ENCODE results near the gene GSTM2. TPM values are rescaled to one million over a fixed set of nuclear protein-coding genes. Genes with fewer than 3 reads are reported as not detected.
"Not testable (repeated sequence)": the region's sequence is repeated elsewhere in the genome, so short reads cannot be mapped to it uniquely, and the experiment has no call there.

GSTM2 gene
- total RNA-seq, 4 donors from 2014 or later, result 32.1 to 154 (median 72.1) TPM

DNA sequence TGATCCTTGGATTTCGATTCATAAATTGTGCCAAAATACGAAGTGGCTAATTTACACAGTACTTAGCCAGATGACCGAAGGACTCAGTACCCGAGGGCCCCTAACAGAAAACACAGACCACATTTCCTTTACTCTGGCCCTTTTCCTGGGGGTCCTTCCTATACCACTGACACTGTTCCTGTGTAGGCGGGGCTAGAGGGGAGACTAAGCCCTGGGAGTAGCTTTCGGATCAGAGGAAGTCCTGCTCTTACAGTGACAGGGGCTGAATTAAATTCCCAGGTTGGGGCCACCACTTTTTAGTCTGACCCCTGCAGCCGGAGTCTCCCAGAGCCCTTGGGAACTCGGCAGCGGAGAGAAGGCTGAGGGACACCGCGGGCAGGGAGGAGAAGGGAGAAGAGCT, 19.3 kb downstream of the GSTM2 start:
- intact Hi-C loops (cut with DNase I; ENCODE audit: low total_unique reads); DNase-seq; H3K9me3 ChIP-seq; H3K36me3 ChIP-seq; H3K27me3 ChIP-seq; H3K4me1 ChIP-seq: not testable (repeated sequence)
- peak overlapping the region in 1 of 2 donors; percentile 50 for H3K4me3 ChIP-seq
- H3K27ac ChIP-seq, result peak overlapping the region in 1 of 2 donors; percentile 87

DNA sequence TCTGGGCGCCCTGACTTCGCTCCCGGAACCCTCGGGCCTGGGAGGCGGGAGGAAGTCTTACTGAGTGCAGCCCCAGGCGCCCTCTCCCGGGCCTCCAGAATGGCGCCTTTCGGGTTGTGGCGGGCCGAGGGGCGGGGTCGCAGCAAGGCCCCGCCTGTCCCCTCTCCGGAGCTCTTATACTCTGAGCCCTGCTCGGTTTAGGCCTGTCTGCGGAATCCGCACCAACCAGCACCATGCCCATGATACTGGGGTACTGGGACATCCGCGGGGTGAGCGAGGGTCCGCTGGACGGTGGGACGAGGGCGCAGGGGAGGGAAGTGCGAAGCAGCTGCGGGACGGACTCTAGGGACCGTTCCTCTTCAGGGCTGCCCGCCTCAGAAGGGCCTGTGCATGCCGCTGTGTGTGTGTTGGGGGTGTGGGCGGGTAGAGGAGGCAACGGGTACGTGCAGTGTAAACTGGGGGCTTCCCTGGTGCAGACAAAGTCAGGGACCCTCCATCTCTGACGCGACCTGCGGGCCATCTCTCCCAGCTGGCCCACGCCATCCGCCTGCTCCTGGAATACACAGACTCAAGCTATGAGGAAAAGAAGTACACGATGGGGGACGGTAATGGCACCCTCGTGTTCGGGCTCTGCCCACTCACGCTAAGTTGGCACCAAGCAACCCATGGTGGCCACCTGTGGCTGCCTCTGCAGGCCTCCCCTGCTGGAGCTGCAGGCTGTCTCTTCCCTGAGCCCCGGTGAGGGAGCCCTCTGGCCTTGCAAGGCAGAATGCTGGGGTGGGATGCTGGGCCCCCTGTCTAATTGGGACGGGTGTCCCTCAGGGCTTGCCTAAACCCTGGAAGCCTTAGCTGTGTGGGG, 20.0 kb downstream of the GSTM2 start, which contains the start of gene GSTM1:
TSS of gene GSTM1 (plus strand) at position 177 of the 859 bp plus-strand sequence. CDS start at position 234, 57 bp downstream.
- no peaks in the 10 kb centered on the region for H3K4me1 ChIP-seq
- DNase-seq, result peak in 1 of 2 donors; percentile 80
- H3K36me3 ChIP-seq, result no peaks in the 10 kb centered on the region
- H3K27ac ChIP-seq, result peak within 1 kb of the TSS in 1 of 2 donors; percentile 87
- H3K27me3 ChIP-seq, result no peaks in the 10 kb centered on the region
- no peaks in the 10 kb centered on the region for H3K9me3 ChIP-seq
- peak within 1 kb of the TSS in 1 of 2 donors; percentile 50 for H3K4me3 ChIP-seq
- peak in 1 of 2 donors; percentile 39 for TF ChIP-seq POLR2A (IDR thresholded peaks at IDR 0.05)
- TF ChIP-seq, protein P1, sequence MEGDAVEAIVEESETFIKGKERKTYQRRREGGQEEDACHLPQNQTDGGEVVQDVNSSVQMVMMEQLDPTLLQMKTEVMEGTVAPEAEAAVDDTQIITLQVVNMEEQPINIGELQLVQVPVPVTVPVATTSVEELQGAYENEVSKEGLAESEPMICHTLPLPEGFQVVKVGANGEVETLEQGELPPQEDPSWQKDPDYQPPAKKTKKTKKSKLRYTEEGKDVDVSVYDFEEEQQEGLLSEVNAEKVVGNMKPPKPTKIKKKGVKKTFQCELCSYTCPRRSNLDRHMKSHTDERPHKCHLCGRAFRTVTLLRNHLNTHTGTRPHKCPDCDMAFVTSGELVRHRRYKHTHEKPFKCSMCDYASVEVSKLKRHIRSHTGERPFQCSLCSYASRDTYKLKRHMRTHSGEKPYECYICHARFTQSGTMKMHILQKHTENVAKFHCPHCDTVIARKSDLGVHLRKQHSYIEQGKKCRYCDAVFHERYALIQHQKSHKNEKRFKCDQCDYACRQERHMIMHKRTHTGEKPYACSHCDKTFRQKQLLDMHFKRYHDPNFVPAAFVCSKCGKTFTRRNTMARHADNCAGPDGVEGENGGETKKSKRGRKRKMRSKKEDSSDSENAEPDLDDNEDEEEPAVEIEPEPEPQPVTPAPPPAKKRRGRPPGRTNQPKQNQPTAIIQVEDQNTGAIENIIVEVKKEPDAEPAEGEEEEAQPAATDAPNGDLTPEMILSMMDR (IDR thresholded peaks at IDR 0.05), result peak in 2 of 4 experiments; percentile 57 to 63
- intact Hi-C loops (cut with DNase I; ENCODE audit: low total_unique reads), result no loop called here

DNA sequence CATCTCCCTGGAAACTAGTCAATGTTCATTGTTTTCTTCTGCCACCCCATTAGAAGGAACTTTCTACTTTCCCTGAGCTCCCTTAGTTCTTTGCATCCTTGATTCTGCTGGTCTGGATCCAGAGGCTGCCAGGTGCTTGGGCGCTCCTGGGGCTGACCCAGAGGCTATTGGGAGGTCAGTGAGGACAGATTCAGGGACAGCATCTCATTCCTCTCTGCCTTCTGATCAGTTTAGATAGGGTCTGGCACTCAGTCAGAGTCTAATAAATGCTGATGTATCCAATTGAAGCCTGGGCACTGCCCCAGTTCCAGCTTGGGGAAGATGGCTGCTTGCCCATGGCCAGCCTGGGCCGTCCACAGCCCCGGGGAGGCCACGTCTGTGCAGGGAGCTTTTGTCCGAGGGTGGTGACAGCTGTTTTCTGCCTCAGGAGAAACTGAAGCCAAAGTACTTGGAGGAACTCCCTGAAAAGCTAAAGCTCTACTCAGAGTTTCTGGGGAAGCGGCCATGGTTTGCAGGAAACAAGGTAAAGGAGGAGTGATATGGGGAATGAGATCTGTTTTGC, 22.1 kb downstream of the GSTM2 start:
- no peak overlapping the region for H3K4me3 ChIP-seq
- no peaks in the 10 kb centered on the region for H3K4me1 ChIP-seq
- H3K9me3 ChIP-seq, result no peaks in the 10 kb centered on the region
- H3K27ac ChIP-seq, result no peak overlapping the region
- no peaks in the 10 kb centered on the region for H3K27me3 ChIP-seq
- no peak for DNase-seq
- intact Hi-C loops (cut with DNase I; ENCODE audit: low total_unique reads), result no loop called here
- TF ChIP-seq, protein P1 (IDR thresholded peaks at IDR 0.05), result no peak
- TF ChIP-seq POLR2A (IDR thresholded peaks at IDR 0.05), result no peak
- no peaks in the 10 kb centered on the region for H3K36me3 ChIP-seq

DNA sequence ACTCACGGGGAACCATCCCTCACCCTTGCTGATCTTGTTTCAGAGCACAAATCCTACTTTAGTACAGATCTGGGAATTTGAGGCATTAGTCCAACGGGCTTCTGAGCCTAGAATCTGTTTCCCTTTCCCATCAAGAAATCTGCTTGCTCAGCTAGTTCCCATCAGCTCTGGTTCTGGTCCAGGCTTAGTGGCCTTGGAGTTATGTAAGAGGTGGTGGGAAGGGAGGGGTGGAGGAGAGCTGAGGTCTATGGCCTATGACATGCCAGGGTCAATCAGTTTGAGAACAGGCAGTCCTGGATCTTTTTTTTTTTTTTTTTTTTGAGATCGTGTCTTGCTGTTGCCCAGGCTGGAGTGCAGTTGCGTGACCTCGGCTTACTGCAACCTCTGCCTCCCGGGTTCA, 23.9 kb downstream of the GSTM2 start:
- intact Hi-C loops (cut with DNase I; ENCODE audit: low total_unique reads), result no loop called here
- peak in 1 of 2 donors; percentile 50 for DNase-seq
- Histone ChIP-seq H3K27ac (no peak overlapping the region), H3K27me3 (no peaks in the 10 kb centered on the region), H3K36me3 (no peaks in the 10 kb centered on the region), H3K4me1 (no peaks in the 10 kb centered on the region), H3K4me3 (no peak overlapping the region), H3K9me3 (no peaks in the 10 kb centered on the region)
- no peak for TF ChIP-seq POLR2A (IDR thresholded peaks at IDR 0.05)
- TF ChIP-seq, protein P1 (IDR thresholded peaks at IDR 0.05), result no peak

DNA sequence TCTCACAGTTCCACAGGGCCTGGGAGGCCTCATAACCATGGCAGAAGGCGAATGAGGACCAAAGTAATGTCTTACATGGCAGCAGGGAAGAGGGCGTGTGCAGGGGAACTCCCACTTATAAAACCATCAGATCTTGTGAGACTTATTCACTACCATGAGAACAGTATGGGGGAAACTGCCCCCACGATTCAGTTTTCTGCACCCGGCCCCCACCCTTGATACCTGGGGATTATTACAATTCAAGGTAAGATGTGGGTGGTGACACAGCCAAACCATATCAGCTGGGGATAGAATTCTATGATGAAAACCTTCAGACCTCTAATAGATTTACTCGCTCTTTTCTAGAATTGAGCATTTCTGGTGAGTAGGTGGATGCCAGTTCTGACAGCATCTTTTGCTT, 26.5 kb downstream of the GSTM2 start:
- H3K4me1 ChIP-seq; H3K27me3 ChIP-seq; H3K4me3 ChIP-seq; H3K27ac ChIP-seq; H3K36me3 ChIP-seq; DNase-seq; intact Hi-C loops (cut with DNase I; ENCODE audit: low total_unique reads); H3K9me3 ChIP-seq: not testable (repeated sequence)

DNA sequence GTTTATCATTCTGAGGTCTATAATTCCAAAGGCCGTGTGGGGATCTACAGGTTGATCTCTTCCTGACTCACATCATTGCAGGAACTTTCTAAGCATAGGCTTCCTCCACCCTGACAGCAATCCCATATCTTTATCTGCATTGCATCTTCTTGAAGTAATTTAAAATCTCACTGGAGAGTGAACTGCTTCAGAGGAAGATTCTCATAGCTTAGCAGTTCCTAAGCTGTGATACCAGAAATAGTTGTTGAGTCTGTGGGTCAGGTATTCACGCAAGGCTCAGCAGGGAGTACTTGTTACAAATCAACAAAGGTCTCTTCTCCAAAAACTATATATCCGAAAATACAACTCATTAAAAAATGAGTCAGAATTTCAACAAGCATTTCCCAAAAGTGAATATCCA, 27.3 kb downstream of the GSTM2 start:
- H3K36me3 ChIP-seq; intact Hi-C loops (cut with DNase I; ENCODE audit: low total_unique reads); H3K27ac ChIP-seq; H3K9me3 ChIP-seq; H3K4me1 ChIP-seq; DNase-seq; H3K27me3 ChIP-seq; H3K4me3 ChIP-seq: not testable (repeated sequence)
